ENCODE measurements around the gene SLC12A8.

The SLC12A8 gene

GRCh38 chr3:125189378-125190165 is 23.0 kb downstream of the SLC12A8 start:
- FAIRE-seq, result no peak
- DNase-seq (ENCODE audit: insufficient read length, low spot score), result no peak

DNA sequence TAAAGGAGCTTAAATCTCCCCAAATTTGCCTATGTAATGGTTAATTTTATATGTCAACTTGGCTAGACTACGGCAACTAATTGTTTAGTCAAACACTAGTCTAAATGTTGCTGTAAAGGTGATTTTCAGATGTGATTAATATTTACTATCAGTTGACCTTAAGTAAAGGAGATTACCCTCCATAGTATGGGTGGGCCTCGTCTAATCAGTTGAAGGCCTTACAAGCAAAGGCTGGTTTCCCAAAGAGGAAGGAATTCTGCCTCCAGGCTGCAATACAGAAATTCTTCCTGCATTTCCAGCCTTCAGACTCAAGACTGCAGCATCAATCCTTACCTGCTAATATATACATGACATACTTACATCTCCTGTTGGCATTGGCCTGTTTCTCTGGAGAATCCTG is 23.6 kb downstream of the SLC12A8 start:
- FAIRE-seq, result no peak
- no peak for DNase-seq (ENCODE audit: insufficient read length, low spot score)

GRCh38 chr3:125187599-125187910 is 25.0 kb downstream of the SLC12A8 start:
- FAIRE-seq (no peak), DNase-seq (ENCODE audit: insufficient read length, low spot score) (no peak)

DNA sequence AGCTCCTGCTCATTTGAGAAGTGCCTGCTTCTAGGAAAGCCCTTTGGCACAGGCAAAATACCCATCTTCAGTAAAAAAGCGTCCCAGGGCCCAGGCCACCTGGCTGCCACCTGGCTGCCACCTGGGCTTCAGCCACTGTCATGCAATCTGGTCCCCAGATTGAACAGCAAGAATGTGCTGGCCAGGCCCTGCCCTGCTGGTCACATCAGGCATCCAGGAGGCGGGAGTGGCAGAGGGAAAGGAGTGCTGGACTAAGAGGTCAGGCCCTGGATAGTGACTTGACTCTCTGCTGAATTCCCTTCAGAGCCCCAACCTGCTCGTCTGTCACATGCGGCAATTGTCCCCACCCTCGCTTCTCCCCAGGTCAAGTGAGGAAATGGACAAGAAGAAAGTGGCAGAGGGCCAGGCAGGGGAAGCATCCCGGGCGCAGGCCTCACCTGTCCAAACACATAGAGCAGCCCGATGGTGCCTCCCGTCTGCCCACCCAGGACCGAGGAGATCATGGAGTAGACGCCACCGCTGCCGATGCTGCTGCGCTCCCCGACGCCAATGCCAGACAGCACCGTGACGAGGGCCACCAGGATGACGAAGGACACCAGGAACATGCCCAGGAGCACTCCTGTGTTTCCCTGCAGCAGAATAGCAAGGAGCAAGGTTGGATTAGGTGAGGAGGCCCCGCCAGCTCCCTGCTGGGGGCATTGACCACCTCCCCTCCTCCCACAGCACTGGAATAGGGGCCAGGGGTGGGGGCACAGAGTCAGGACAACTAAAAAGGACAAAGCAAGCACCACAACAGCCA is 25.5 kb downstream of the SLC12A8 start:
- DNase-seq (ENCODE audit: insufficient read length, low spot score) (no peak), FAIRE-seq (no peak)

DNA sequence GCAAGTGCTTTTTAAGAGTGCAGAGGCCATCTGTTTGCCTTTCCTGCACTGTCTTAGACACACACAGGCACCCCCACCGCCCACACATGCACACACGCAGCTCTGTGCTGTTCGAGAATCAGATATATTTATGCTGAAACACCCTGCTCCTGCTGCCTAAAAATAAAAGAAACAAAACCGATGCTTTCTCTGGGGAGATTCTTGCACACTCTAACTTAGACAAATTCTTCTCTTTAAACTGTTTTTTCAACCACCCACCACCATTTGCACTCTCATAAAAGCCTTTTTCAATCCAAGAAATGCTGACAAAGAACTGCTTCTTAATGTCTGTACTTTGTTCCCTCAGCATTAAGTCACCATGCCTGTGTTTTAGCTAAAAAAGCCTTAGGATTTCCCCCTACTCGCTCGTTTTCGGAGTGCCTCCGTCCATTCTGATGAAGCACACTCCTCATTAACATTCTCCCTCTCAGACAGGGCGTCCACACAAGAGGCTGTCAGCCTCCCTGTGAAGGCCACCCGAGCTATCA is 26.2 kb downstream of the SLC12A8 start:
- FAIRE-seq (no peak), DNase-seq (ENCODE audit: insufficient read length, low spot score) (no peak)

- FAIRE-seq, result no peak
Measured at GRCh38 chr3:125185805-125186204, 26.7 kb downstream of the SLC12A8 start.

DNA sequence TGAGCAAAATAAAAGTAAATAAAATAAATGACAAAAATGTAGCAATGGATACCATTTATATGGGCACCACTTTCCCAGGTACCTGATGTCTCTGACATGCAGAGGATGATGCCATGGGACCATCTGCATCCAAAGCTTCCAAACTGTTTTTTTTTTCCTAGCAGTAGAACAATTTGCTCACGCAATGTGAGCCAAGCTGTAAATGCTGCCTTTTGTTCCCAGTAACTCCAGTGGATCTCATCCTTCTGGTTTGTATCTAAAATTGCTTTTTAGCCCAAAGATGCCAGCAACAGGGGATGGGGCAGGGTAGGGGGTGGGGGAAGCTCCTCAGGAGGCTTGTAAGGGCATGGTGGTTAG is 32.7 kb downstream of the SLC12A8 start:
- FAIRE-seq (no peak), DNase-seq (ENCODE audit: insufficient read length, low spot score) (no peak)

More at GRCh38 chr3:125185805-125186204, 26.7 kb downstream of the SLC12A8 start:
- DNase-seq (ENCODE audit: insufficient read length, low spot score), result no peak

- FAIRE-seq, result no peak
- DNase-seq (ENCODE audit: insufficient read length, low spot score), result no peak
Measured at GRCh38 chr3:125179143-125179883, 33.2 kb downstream of the SLC12A8 start.

DNA sequence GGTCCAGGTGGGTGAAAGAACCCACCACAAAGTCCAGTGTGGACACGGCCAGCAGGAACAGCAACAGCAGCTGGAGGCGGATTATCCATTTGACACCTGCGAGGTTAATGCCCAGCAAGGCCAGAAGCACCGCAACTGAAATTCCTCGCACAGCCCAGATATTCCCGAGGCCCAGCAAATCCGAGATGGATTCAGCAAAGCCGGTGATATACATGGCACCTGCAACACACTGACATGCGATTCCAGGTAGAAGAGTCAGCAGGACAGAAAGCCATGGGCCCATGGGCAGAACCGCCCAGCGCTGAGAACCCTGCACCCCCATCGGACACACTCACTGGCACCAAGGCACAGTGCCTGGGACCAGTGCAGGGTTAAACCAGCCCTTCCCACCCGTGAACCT is 34.8 kb downstream of the SLC12A8 start:
- FAIRE-seq (no peak), DNase-seq (ENCODE audit: insufficient read length, low spot score) (no peak)

GRCh38 chr3:125175295-125176078 is 37.1 kb downstream of the SLC12A8 start:
- DNase-seq (ENCODE audit: insufficient read length, low spot score), result no peak
- FAIRE-seq, result no peak

DNA sequence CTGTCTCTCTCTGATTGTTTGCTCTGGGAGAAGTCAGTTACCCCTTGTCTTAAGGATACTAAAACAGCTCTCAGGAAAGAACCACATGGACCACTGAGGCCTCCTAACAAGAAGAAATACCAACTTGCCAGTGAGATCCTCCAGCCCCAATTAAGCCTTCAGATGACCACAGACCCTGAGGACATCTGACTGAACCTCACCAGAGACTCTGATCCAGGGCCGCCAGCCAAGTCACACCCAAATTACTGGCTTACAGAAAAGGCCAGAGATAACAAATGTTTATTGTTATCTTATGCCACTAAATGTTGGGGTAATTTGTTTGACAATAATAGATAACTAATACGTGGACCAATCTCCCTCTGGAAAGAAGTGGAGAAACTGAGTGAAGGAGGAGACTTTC is 40.2 kb downstream of the SLC12A8 start:
- FAIRE-seq, result no peak
- no peak for DNase-seq (ENCODE audit: insufficient read length, low spot score)

GRCh38 chr3:125168711-125169393 is 43.7 kb downstream of the SLC12A8 start:
- no peak for DNase-seq (ENCODE audit: insufficient read length, low spot score)
- no peak for FAIRE-seq

DNA sequence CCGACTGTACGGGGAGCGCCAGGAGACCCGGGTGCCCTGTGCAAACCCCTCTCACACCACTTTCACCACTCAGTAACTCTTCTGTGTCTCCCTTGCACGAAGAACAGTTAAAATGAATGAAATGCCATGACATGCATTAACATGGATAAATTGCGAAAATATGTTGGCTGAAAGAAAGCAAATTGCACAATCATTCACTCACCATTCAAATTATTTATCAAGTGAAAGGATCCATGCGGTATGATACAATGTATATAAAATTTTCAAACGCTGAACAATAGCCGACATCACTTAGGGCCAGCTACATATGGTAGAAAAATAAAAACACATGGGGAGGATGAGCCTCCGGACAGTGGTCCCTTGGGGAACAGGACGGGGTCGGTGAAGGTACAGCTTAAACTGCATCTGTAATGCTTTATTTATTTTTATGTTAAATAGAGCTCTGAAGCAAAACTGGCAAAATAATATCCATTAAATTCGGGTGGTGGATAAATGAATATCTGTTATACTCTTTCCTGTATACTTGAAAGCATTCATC is 45.9 kb downstream of the SLC12A8 start:
- FAIRE-seq (no peak), DNase-seq (ENCODE audit: insufficient read length, low spot score) (no peak)

GRCh38 chr3:125165948-125166553 is 46.5 kb downstream of the SLC12A8 start:
- FAIRE-seq (no peak), DNase-seq (ENCODE audit: insufficient read length, low spot score) (no peak)

DNA sequence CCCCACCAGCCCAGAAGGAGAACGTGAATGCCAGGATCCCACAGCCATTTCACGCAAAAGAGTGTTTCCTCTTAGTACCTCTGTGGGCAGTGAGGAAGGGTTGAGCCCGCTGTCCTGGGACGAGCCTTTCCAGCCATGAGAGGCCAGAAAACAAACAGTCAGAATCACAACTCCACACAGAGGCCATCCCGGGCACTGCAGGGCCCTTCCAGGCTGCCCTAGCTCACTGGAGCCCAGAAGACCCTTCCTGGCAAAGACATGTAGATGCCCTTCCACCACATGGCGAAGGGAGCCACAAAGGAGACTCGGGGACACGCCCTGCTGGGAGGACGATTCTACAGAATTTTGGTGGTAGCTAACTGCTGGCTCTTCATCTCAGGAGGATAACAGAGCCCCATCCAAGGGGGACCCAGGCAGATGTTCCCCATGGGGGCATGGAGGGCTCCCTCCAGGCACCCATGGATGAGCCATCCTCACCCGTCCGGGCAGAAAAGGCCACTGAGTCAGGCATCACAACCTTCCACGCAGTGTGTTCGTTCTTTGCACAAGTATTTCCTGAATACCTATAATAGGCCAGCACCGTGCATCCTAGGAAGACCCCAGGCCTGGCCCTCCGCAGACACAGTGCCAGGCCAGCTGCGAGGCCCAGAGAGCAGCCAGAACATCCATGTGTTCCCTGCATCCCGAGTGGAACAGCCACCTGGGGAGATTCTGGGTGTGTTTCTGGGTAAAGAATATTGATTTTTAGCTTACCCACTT is 47.2 kb downstream of the SLC12A8 start:
- FAIRE-seq, result no peak
- peak; percentile 69 for DNase-seq (ENCODE audit: insufficient read length, low spot score)

DNA sequence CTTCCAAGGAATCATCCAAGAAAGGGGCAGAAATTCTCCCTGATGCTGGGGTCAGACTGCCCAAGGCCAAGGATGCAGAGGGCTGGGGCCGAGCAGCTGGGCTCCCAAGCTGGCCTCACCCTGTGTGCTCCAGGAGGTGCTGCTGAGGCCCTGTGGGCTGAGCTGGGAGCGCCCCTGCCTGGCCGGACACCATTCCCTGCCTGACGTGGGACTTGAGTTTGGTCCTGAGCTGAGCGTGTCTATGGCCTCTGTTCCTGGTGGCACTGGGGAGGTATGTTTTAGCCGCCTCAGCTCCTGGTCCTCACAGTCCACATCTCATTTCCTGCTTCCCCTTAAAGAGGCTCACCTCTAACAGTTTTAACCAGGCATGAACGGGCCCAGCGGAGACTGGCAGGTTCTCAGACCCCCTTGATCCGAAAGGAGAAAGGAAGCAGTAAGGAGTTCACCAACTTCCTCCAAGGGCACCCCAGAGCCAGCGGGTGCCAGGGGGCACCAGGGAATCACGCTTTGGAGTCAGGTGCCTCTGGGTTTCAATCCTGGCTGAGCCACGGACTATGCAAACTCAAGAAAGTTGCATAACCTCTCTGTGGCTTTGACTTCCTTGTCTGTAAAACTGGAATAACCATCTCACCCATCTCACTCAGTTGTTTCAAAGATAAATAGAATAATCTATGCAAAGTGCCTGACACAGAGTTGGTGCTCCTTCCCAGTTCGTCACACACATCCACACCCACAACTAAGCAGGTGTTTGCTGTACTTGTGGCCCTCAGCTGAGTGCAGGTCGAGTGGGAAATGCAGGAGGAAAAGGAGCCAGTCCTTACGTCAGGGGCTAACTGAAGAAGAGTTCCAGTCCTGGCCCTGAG is 48.6 kb downstream of the SLC12A8 start:
- FAIRE-seq (no peak), DNase-seq (ENCODE audit: insufficient read length, low spot score) (peak; percentile 68)

GRCh38 chr3:125161607-125162219 is 50.8 kb downstream of the SLC12A8 start:
- DNase-seq (ENCODE audit: insufficient read length, low spot score) (no peak), FAIRE-seq (no peak)
